T-cell (primary cell): ENCODE measurements around the gene POC1A. TPM values are rescaled to one million over a fixed set of nuclear protein-coding genes. Genes with fewer than 3 reads are reported as not detected.
A peak's percentile ranks its signal among the peaks of the same experiment; 100 is the strongest.

Experiments
- ATAC-seq, 4 experiments: fragments of 200-7000 bp in 3 of 4; fragments of 150-1000 bp in 1 of 4; cut with Tn5 transposase; replicated peaks in 1 of 4; 1 replicate in 3 of 4; 2 replicates in 1 of 4; pipeline ENCODE4 v1.10.0; 2021; ENCODE audit warnings: moderate library complexity in 3 of 4, mild to moderate bottlenecking in 2 of 4, moderate number of reproducible peaks in 1 of 4
- CTCF ChIA-PET, 2 donors: fragments of 300-600 bp; sonication (Branson Sonifier 250); formaldehyde crosslinking; loops; one replicate each; lab custom pipeline; 2022; ENCODE audit warnings: antibody characterized with exemption in 2 of 2; lab: Charles Lee
- POLR2A ChIA-PET, 2 donors: fragments of 300-600 bp; sonication (Branson Sonifier 250); formaldehyde crosslinking; loops; one replicate each; lab custom pipeline; 2022; ENCODE audit warnings: antibody characterized with exemption in 2 of 2; lab: Charles Lee
- DNase-seq, 35 experiments: peaks; one replicate each; pipeline versions ENCODE4 v3.0.0 to v3.0.0-alpha.2; 2013 to 2023
- H3K27ac ChIP-seq: one replicate; pipeline ENCODE4 v1.5.1; 2013; ENCODE audit warnings: low read length
- H3K27me3 ChIP-seq, 2 experiments: replicated peaks in 1 of 2; 1 replicate in 1 of 2; 2 replicates in 1 of 2; pipeline versions ENCODE4 v1.6.1 to v1.7.0; 2013; ENCODE audit warnings: low read length in 1 of 2, mixed read lengths in 1 of 2; ENCODE audit not compliant: control insufficient read depth in 2 of 2, insufficient read depth in 2 of 2; ENCODE audit errors: extremely low read depth in 1 of 2
- H3K36me3 ChIP-seq, 2 donors: 1 replicate in 1 of 2; 2 replicates in 1 of 2; pipeline versions ENCODE4 v1.6.1 to v1.7.0; 2013; ENCODE audit warnings: low read length in 1 of 2; ENCODE audit not compliant: control insufficient read depth in 2 of 2, insufficient read depth in 1 of 2; ENCODE audit errors: extremely low read depth in 1 of 2
- H3K4me1 ChIP-seq, 2 experiments: 1 replicate in 1 of 2; 2 replicates in 1 of 2; pipeline versions ENCODE4 v1.6.1 to v1.7.0; 2013; ENCODE audit warnings: low read length in 2 of 2, mixed read lengths in 1 of 2; ENCODE audit not compliant: insufficient read depth in 2 of 2, control insufficient read depth in 1 of 2; ENCODE audit errors: extremely low read depth in 1 of 2
- H3K4me3 ChIP-seq, 2 donors: 1 replicate in 1 of 2; 2 replicates in 1 of 2; pipeline versions ENCODE4 v1.5.1 to v1.7.0; 2013; ENCODE audit warnings: mild to moderate bottlenecking in 2 of 2, low read length in 1 of 2, moderate library complexity in 1 of 2; ENCODE audit not compliant: control insufficient read depth in 1 of 2; ENCODE audit errors: extremely low read depth in 1 of 2
- H3K9me3 ChIP-seq: 2 replicates; pipeline ENCODE4 v1.7.0; 2013
- H3K27ac Mint-ChIP-seq, 2 donors: one replicate each; pipeline ENCODE4 v1.8.0; 2020 to 2021; ENCODE audit warnings: mild to moderate bottlenecking in 2 of 2, mixed read lengths in 2 of 2
- H3K27me3 Mint-ChIP-seq, 2 donors: one replicate each; pipeline ENCODE4 v1.8.0; 2021 to 2022; ENCODE audit warnings: mixed read lengths in 2 of 2
- H3K36me3 Mint-ChIP-seq: one replicate; pipeline ENCODE4 v1.8.0; 2021; ENCODE audit warnings: mixed read lengths
- H3K4me1 Mint-ChIP-seq, 3 donors: one replicate each; pipeline ENCODE4 v1.8.0; 2020 to 2022; ENCODE audit warnings: mixed read lengths in 3 of 3, mild to moderate bottlenecking in 1 of 3
- H3K4me3 Mint-ChIP-seq, 3 donors: one replicate each; pipeline ENCODE4 v1.8.0; 2020 to 2022; ENCODE audit warnings: mild to moderate bottlenecking in 3 of 3, mixed read lengths in 3 of 3, moderate library complexity in 3 of 3
- H3K9me3 Mint-ChIP-seq, 3 donors: one replicate each; pipeline ENCODE4 v1.8.0; 2020 to 2022; ENCODE audit warnings: mixed read lengths in 3 of 3
- WGBS: methylation state at CpG from one replicate; pipeline ENCODE4 v1.1.5; 2013; ENCODE audit warnings: missing lambda C conversion rate; ENCODE audit not compliant: insufficient coverage; 5-methylcytosine and 5-hydroxymethylcytosine counted together
- total RNA-seq, 35 experiments: library from RNA in 6 of 35; stranded (reverse) in 6 of 35; fragments of 120-200 nt in 1 of 35; gene quantifications; one replicate each; pipeline versions ENCODE4 v1.2.1 to v1.2.4 and lab custom pipeline; 2013 to 2026

The POC1A gene
- total RNA-seq, 5 donors from 2014 or later (not counting 1 experiment from before 2014, with no cell fraction given): 0.91 to 1.9 (median 1.7) TPM

GRCh38 chr3:52185311-52185710, 31.1 kb upstream of the POC1A start:
- H3K27ac ChIP-seq: no peak overlapping the region
- no peak overlapping the region for H3K4me3 ChIP-seq
- H3K27me3 ChIP-seq: no peaks in the 10 kb centered on the region
- H3K9me3 Mint-ChIP-seq: no peaks in the 10 kb centered on the region
- WGBS: 97% methylated on average over 5 of the region's 6 CpGs
- POLR2A ChIA-PET: interaction anchor here in 1 of 2 donors (0.5 kb wide), 2 partner anchors 54 to 79 kb away, joined by 3 to 6 read pairs; no protein-coding TSS in a partner anchor
- peaks cover 0 to 13% (median 5%) of the 10 kb centered on the region in 3 donors for H3K4me1 Mint-ChIP-seq
- H3K4me1 ChIP-seq: peaks cover 0 to 17% of the 10 kb centered on the region in 2 experiments
- H3K27me3 Mint-ChIP-seq: no peaks in the 10 kb centered on the region
- CTCF ChIA-PET: no interaction called here
- H3K27ac Mint-ChIP-seq: peak overlapping the region in 1 of 2 donors; percentile 34
- no peaks in the 10 kb centered on the region for H3K36me3 ChIP-seq
- no peak overlapping the region for H3K4me3 Mint-ChIP-seq
- no peak for ATAC-seq
- no peak for DNase-seq
- no peaks in the 10 kb centered on the region for H3K36me3 Mint-ChIP-seq
- no peaks in the 10 kb centered on the region for H3K9me3 ChIP-seq

GRCh38 chr3:52184690-52185089, 30.5 kb upstream of the POC1A start:
- Mint-ChIP-seq H3K27me3 (no peaks in the 10 kb centered on the region), H3K4me1 (peaks cover 0 to 16% (median 5%) of the 10 kb centered on the region in 3 donors), H3K36me3 (no peaks in the 10 kb centered on the region), H3K4me3 (no peak overlapping the region), H3K9me3 (no peaks in the 10 kb centered on the region), H3K27ac (no peak overlapping the region)
- no peak overlapping the region for H3K4me3 ChIP-seq
- ATAC-seq (no peak), DNase-seq (no peak)
- WGBS: 88% methylated on average over 5 of the region's 8 CpGs
- no peaks in the 10 kb centered on the region for H3K36me3 ChIP-seq
- no peaks in the 10 kb centered on the region for H3K27me3 ChIP-seq
- H3K27ac ChIP-seq: no peak overlapping the region
- CTCF ChIA-PET: no interaction called here
- no peaks in the 10 kb centered on the region for H3K9me3 ChIP-seq
- POLR2A ChIA-PET: interaction anchor here in 1 of 2 donors (0.5 kb wide), 1 partner anchor 54 kb away, joined by 6 read pairs; no protein-coding TSS in a partner anchor
- peaks cover 0 to 17% of the 10 kb centered on the region in 2 experiments for H3K4me1 ChIP-seq

DNA sequence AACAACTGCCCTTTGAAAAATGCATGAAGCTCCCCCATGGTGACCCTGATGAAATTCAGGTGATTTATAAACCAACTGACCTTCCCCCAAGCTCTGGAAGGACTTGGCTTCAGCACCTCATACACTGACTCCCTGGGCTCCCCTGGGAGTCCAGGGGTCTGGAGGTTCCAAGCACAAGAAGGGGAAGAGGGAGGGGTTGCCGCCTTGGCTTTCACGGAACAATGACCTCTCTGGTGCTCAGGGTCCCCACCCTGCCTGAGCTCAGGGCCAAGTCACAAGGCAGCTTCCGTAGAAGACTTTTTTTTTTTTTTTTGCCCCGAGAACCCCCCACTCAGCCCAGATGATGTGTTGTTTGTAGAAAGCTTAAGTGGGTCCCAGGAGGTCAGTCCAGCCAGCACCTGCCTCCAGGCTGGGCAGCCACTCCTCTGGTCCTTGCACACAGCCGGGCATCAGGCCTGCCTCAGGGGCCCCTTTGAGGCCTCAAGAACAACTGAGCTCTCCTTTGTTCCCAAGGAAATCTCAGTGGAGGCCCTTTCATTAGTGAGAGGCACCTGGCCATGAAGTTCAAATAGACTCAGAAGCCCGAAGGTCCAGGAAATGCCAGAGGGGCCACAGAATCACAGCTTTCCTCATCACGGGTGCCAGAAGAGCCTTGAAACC, 29.7 kb upstream of the POC1A start:
- H3K4me1 Mint-ChIP-seq: peaks cover 0 to 16% (median 5%) of the 10 kb centered on the region in 3 donors
- Histone ChIP-seq H3K4me1 (peaks cover 0 to 17% of the 10 kb centered on the region in 2 experiments), H3K27me3 (no peaks in the 10 kb centered on the region), H3K9me3 (no peaks in the 10 kb centered on the region), H3K36me3 (no peaks in the 10 kb centered on the region), H3K4me3 (no peak overlapping the region), H3K27ac (no peak overlapping the region)
- no peak for DNase-seq
- ChIA-PET POLR2A (no interaction called here), CTCF (interaction anchor here in 1 of 2 donors (0.7 kb wide), 1 partner anchor 71 kb away, joined by 8 read pairs; no protein-coding TSS in a partner anchor)
- H3K9me3 Mint-ChIP-seq: no peaks in the 10 kb centered on the region
- H3K36me3 Mint-ChIP-seq: no peaks in the 10 kb centered on the region
- WGBS: 93% methylated on average over 3 of the region's 7 CpGs
- no peak overlapping the region for H3K27ac Mint-ChIP-seq
- H3K27me3 Mint-ChIP-seq: no peaks in the 10 kb centered on the region
- no peak overlapping the region for H3K4me3 Mint-ChIP-seq
- ATAC-seq: no peak

- Histone ChIP-seq H3K4me1 (peaks cover 0 to 17% of the 10 kb centered on the region in 2 experiments), H3K36me3 (no peaks in the 10 kb centered on the region), H3K9me3 (no peaks in the 10 kb centered on the region), H3K4me3 (no peak overlapping the region), H3K27ac (peak overlapping the region; percentile 31), H3K27me3 (peaks cover 0 to 5% of the 10 kb centered on the region in 2 experiments)
- H3K4me1 Mint-ChIP-seq: peaks cover 0 to 16% (median 5%) of the 10 kb centered on the region in 3 donors
- ATAC-seq (no peak), DNase-seq (no peak)
- ChIA-PET POLR2A (no interaction called here), CTCF (no interaction called here)
- H3K9me3 Mint-ChIP-seq: no peaks in the 10 kb centered on the region
- no peak overlapping the region for H3K4me3 Mint-ChIP-seq
- H3K27me3 Mint-ChIP-seq: no peaks in the 10 kb centered on the region
- no peaks in the 10 kb centered on the region for H3K36me3 Mint-ChIP-seq
- WGBS: 100% methylated on average over 3 of the region's 4 CpGs
- H3K27ac Mint-ChIP-seq: no peak overlapping the region
Observed at GRCh38 chr3:52182691-52183090, 28.5 kb upstream of the POC1A start.

DNA sequence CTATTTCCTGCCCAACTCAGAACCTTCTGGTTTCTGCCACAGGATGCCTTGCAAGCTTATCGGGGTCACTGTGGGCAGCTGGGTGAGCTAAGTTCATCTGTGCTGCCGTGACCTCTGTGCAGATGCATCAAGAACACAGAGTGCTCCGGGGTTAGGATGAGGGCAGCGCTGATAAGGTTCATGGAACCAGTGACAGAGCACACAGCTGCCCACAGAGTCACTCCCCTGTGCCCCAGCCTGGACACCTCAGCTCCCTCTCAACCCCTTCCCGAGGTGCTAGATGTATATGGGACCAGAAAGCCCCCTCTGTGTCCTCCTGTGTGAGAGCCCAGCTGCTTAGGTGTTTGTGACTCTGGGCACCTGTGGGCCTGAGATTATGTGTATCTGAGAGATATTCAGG, 28.0 kb upstream of the POC1A start:
- Mint-ChIP-seq H3K27me3 (no peaks in the 10 kb centered on the region), H3K36me3 (no peaks in the 10 kb centered on the region), H3K4me1 (peaks cover 0 to 16% (median 5%) of the 10 kb centered on the region in 3 donors), H3K4me3 (no peak overlapping the region), H3K27ac (no peak overlapping the region), H3K9me3 (no peaks in the 10 kb centered on the region)
- H3K9me3 ChIP-seq: no peaks in the 10 kb centered on the region
- WGBS: 49% methylated on average over 2 of the region's 5 CpGs
- CTCF ChIA-PET: no interaction called here
- peaks cover 0 to 17% of the 10 kb centered on the region in 2 experiments for H3K4me1 ChIP-seq
- no peak overlapping the region for H3K4me3 ChIP-seq
- peak overlapping the region; percentile 31 for H3K27ac ChIP-seq
- peak in 1 of 4 experiments; percentile 52 for ATAC-seq
- peaks cover 0 to 10% of the 10 kb centered on the region in 2 experiments for H3K27me3 ChIP-seq
- no peaks in the 10 kb centered on the region for H3K36me3 ChIP-seq
- peak in 13 of 35 experiments; percentile 4 to 48 (median 21) for DNase-seq
- POLR2A ChIA-PET: no interaction called here

DNA sequence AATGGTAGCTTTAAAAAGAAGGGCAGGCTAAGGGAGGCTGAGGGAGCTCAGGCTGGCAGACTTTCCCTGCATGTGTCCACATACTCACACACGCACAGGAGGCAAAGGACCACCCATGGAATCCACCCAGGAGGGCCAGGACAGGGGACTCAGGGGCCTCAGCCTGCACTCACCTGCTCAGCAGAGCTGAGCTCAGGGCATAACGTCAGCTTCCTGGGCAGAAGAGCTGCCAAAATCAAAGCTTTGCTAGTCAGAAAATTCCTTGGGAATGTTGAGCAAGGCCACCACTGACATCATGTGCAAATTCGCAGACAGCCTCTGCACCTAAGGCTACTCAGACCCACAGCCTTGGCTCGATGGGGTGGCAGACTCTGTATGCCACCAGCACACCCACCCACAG, 27.3 kb upstream of the POC1A start:
- POLR2A ChIA-PET: no interaction called here
- no peaks in the 10 kb centered on the region for H3K27me3 Mint-ChIP-seq

More for the DNA sequence above, 27.3 kb upstream of the POC1A start:
- Histone ChIP-seq H3K27ac (no peak overlapping the region), H3K9me3 (no peaks in the 10 kb centered on the region), H3K4me3 (no peak overlapping the region), H3K4me1 (peaks cover 0 to 17% of the 10 kb centered on the region in 2 experiments), H3K27me3 (peaks cover 0 to 10% of the 10 kb centered on the region in 2 experiments), H3K36me3 (no peaks in the 10 kb centered on the region)
- CTCF ChIA-PET: no interaction called here
- DNase-seq: no peak
- Mint-ChIP-seq H3K36me3 (no peaks in the 10 kb centered on the region), H3K27ac (no peak overlapping the region), H3K4me3 (no peak overlapping the region), H3K4me1 (peaks cover 0 to 16% (median 5%) of the 10 kb centered on the region in 3 donors), H3K9me3 (no peaks in the 10 kb centered on the region)
- no peak for ATAC-seq
- WGBS: 92% methylated on average over 4 of the region's 4 CpGs
